Epithelial cell of proximal tubule (primary cell): ENCODE results near the gene ADRM1. TPM values are rescaled to one million over a fixed set of nuclear protein-coding genes. Genes with fewer than 3 reads are reported as not detected.

Experiments
- DNase-seq: peaks from one replicate; pipeline ENCODE4 v3.0.0-alpha.2; 2011; ENCODE audit warnings: low read depth
- H3K4me3 ChIP-seq: 2 replicates; pipeline ENCODE4 v1.5.1; 2011; ENCODE audit warnings: low read depth, mild to moderate bottlenecking, low read length
- CTCF ChIP-seq: conservative IDR thresholded peaks from 2 replicates; pipeline ENCODE4 v1.5.1; 2012; ENCODE audit warnings: low read depth, mild to moderate bottlenecking, low read length
- total RNA-seq: library from RNA; depleted of rRNA; stranded (reverse); fragments of >200 nt; gene quantifications from 2 replicates; pipeline ENCODE4 v1.2.3, GENCODE V29; 2015

The ADRM1 gene
- total RNA-seq, 1 donor from 2014 or later = 227 TPM

- H3K4me3 ChIP-seq = no peak overlapping the region
- no peak for DNase-seq
- TF ChIP-seq CTCF = no peak
Observed at GRCh38 chr20:62327726-62328495, 25.1 kb downstream of the ADRM1 start.

- no peak for DNase-seq
- H3K4me3 ChIP-seq = no peak overlapping the region
- no peak for TF ChIP-seq CTCF
Observed at GRCh38 chr20:62328684-62329388, 26.0 kb downstream of the ADRM1 start.

DNA sequence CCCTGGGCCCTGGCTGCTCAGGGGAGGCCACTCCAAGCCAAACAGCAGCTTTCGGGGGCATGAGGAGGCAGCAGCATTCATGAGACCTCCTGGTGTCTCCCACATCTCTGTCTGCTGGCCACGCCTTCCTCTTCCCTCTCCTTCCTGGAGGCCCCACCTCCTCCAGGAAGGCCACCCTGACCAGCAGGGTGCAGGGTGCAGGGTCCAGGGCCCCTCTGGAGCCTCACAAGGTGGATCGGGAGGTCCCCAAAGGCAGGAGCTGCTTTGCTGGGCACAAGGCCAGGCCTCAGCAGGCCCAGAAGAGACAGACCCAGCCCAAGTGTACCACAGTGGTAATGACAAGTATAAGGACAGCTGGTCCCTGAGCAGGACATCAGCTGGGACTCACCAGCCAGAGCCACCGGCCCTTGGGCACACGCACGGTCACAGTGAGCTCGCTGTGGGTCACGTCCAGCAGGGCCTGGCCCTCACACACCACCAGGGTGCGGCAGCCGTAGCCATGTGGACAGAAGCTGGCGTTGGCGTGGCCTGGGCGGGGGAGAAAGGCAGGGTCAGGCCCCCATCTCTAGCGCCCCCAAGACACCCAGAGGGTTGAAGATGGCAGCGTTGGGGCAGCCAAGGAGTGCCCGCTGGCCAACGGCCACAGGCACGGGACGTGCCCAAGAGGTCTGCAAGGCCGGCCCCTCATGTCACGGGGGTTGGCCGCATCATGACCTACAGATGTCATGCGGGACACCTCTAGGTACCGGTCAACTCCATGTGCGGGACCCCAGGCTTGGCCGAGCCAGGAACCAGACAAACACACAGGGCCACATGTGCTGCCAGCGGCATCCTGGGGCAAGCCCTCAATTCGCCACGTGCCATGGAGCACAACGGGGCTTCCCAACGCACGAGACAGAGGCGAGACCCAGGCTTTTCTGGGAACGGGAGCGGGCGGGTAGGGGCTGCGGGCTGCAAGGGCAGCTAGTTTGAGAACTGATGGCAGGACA, 26.9 kb downstream of the ADRM1 start:
- no peak for DNase-seq
- no peak for TF ChIP-seq CTCF
- H3K4me3 ChIP-seq = no peak overlapping the region

- DNase-seq = no peak
Observed at GRCh38 chr20:62330576-62331317, 27.9 kb downstream of the ADRM1 start.

DNA sequence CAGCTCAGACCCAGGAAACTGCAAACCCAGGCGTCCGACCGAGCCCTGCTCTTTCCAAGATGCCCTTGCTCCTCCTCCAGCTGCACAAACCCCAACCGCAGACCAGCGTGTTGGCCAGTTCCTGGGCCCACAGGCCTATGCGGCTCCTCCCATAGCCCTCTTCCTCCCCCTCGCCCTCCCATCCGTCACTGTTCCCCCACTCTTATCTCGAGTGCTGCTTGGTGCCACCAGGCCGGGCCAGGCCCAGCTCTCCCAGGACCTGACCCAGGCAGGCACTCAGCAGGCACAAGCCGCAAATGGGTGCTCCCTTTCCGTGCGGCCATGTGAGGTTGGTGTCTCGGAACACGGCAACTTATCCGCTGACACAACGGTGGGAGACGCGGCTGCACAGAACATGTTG, 28.6 kb downstream of the ADRM1 start:
- DNase-seq = no peak
- no peak for TF ChIP-seq CTCF
- no peak overlapping the region for H3K4me3 ChIP-seq

More at GRCh38 chr20:62330576-62331317, 27.9 kb downstream of the ADRM1 start:
- no peak overlapping the region for H3K4me3 ChIP-seq
- TF ChIP-seq CTCF = no peak

DNA sequence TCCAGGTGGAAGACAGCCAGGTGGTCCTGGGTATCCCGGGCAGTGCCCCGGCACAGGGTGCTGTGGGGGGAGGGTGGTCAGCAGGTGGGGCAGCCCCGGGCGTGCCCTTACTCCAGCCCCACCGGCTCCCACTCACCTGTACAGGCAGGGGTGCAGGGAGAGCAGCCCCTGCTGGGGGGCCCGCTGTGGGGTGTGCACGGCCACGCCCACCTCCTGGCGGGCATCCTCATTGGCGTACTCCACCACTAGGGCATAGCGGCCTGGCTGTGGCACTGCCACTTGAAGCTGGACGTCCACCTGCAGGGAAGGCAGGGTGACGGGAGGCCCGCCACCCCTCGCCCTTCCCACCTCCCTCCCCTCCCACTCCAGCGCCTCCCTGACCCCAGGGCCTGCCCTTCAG, 29.6 kb downstream of the ADRM1 start:
- no peak for TF ChIP-seq CTCF
- H3K4me3 ChIP-seq = no peak overlapping the region
- DNase-seq = no peak
